ENCODE data around the gene CTAGE9.

The CTAGE9 gene

DNA sequence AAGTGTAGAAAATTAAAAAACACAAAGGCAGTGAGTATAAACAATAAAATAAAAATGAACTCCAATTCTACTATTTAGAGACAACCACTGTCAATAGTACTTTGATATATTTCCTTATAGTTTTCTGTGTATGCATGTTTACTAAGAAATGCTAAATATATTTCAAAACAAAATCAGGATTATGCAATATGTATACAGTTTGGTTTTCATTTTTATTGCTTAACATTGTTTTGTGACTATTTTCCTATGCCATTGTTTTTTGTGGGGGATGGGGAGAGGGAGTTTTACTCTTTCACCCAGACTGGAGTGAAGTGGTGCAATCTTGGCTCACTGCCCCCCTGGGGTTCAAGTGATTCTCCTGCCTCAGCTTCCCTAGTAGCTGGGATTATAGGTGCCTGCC lies 29.2 kb downstream of the CTAGE9 start:
- no peak for DNase-seq (ENCODE audit: extremely low spot score)
- ChIA-PET CTCF (no interaction called here), POLR2A (no interaction called here)
- TF ChIP-seq TARDBP (IDR thresholded peaks at IDR 0.05): no peak
- TF ChIP-seq, protein P1, sequence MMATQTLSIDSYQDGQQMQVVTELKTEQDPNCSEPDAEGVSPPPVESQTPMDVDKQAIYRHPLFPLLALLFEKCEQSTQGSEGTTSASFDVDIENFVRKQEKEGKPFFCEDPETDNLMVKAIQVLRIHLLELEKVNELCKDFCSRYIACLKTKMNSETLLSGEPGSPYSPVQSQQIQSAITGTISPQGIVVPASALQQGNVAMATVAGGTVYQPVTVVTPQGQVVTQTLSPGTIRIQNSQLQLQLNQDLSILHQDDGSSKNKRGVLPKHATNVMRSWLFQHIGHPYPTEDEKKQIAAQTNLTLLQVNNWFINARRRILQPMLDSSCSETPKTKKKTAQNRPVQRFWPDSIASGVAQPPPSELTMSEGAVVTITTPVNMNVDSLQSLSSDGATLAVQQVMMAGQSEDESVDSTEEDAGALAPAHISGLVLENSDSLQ (IDR thresholded peaks at IDR 0.05): no peak
- TF ChIP-seq FOXM1 (IDR thresholded peaks at IDR 0.05; ENCODE audit: borderline replicate concordance): no peak
- TF ChIP-seq L3MBTL2 (conservative IDR thresholded peaks at IDR 0.05): no peak
- no peak for TF ChIP-seq FOXK2 (IDR thresholded peaks at IDR 0.05)
- no peak for TF ChIP-seq SP1 (IDR thresholded peaks at IDR 0.05)
- TF ChIP-seq ARNT (IDR thresholded peaks at IDR 0.05): no peak
- TF ChIP-seq FOXA1 (IDR thresholded peaks at IDR 0.05): no peak
- TF ChIP-seq NFRKB (IDR thresholded peaks at IDR 0.05): no peak
- TF ChIP-seq BHLHE40 (IDR thresholded peaks at IDR 0.05; ENCODE audit: borderline replicate concordance): no peak
- TF ChIP-seq SUZ12 (IDR thresholded peaks at IDR 0.05): no peak
- no peak for TF ChIP-seq ZNF384 (IDR thresholded peaks at IDR 0.05)
- no peak for TF ChIP-seq HDGF (IDR thresholded peaks at IDR 0.05; ENCODE audit: borderline replicate concordance)
- TF ChIP-seq ELF4 (IDR thresholded peaks at IDR 0.05): no peak
- no peak for TF ChIP-seq LEF1 (IDR thresholded peaks at IDR 0.05; ENCODE audit: borderline replicate concordance)
- no peak for TF ChIP-seq CTBP1 (IDR thresholded peaks at IDR 0.05; ENCODE audit: borderline replicate concordance)

DNA sequence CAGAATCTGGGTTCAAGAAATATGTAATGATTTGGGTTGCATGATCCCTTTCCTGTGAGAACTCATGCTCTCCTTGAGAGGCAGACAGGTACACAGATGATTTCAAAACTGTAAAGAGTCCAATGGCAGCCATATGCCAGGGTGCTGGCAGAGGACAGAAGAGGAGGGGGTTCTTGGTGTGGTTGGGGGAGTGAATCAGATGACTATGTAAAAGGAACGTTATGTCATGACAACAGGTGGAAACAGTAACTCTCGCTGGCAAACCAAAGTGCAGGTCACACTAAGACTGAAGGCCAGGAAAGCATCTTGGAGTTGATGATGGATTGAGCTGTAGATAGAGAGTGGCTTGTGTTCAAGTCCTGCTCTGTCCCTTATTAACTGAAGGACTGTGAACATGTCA lies 29.9 kb downstream of the CTAGE9 start:
- no peak for DNase-seq (ENCODE audit: extremely low spot score)
- ChIA-PET CTCF (no interaction called here), POLR2A (no interaction called here)
- TF ChIP-seq FOXM1 (IDR thresholded peaks at IDR 0.05; ENCODE audit: borderline replicate concordance) (no peak), FOXK2 (IDR thresholded peaks at IDR 0.05) (no peak), TARDBP (IDR thresholded peaks at IDR 0.05) (no peak), SUZ12 (IDR thresholded peaks at IDR 0.05) (no peak), LEF1 (IDR thresholded peaks at IDR 0.05; ENCODE audit: borderline replicate concordance) (no peak), ZNF384 (IDR thresholded peaks at IDR 0.05) (no peak), CTBP1 (IDR thresholded peaks at IDR 0.05; ENCODE audit: borderline replicate concordance) (no peak), ARNT (IDR thresholded peaks at IDR 0.05) (no peak), NFRKB (IDR thresholded peaks at IDR 0.05) (no peak), SP1 (IDR thresholded peaks at IDR 0.05) (no peak), FOXA1 (IDR thresholded peaks at IDR 0.05) (no peak)

DNA sequence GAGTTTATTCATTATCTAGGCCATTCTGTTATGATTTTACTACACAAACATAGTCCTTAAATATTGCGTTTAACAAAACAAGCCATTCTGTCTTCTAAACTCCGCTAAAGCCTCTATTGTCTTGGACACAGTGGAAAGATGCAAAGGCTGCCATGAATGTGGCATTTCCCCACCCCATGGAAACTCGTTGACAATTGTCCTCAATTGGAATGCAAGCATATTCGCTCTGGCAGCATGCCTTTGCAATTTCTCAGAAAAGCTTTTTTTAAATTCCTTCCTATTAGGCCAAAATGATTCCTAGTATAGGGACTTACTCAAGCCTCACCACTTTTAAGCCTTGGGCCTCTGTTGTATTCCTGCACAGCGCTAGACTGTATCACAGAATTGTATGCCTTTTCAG lies 32.4 kb downstream of the CTAGE9 start:
- ChIA-PET CTCF (no interaction called here), POLR2A (no interaction called here)
- TF ChIP-seq HDGF (IDR thresholded peaks at IDR 0.05; ENCODE audit: borderline replicate concordance) (no peak), FOXK2 (IDR thresholded peaks at IDR 0.05) (no peak), FOXM1 (IDR thresholded peaks at IDR 0.05; ENCODE audit: borderline replicate concordance) (no peak), ZNF384 (IDR thresholded peaks at IDR 0.05) (no peak), SUZ12 (IDR thresholded peaks at IDR 0.05) (no peak), CTBP1 (IDR thresholded peaks at IDR 0.05; ENCODE audit: borderline replicate concordance) (no peak), LEF1 (IDR thresholded peaks at IDR 0.05; ENCODE audit: borderline replicate concordance) (no peak), ELF4 (IDR thresholded peaks at IDR 0.05) (no peak)
- no peak for DNase-seq (ENCODE audit: extremely low spot score)

DNA sequence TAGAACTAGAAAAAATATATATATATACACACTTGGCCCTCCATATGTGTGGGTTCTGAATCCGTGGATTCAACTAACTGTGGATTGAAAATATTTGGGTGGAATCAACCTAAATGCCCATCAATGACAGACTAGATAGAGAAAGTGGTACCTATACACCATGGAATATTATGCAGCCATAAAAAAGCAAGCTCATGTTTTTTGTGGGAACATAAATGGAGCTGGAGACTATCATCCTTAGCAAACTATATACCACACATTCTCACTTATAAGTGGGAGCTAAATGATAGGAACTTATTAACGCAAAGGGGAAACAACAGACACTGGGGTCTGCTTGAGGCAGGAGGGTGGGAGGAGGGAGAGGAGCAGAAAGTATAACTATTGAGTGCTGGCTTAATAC lies 37.6 kb downstream of the CTAGE9 start:
- TF ChIP-seq BHLHE40 (IDR thresholded peaks at IDR 0.05; ENCODE audit: borderline replicate concordance) (no peak), L3MBTL2 (conservative IDR thresholded peaks at IDR 0.05) (no peak), SUZ12 (IDR thresholded peaks at IDR 0.05) (no peak), LEF1 (IDR thresholded peaks at IDR 0.05; ENCODE audit: borderline replicate concordance) (no peak), FOXM1 (IDR thresholded peaks at IDR 0.05; ENCODE audit: borderline replicate concordance) (no peak), TARDBP (IDR thresholded peaks at IDR 0.05) (no peak)
- TF ChIP-seq, protein P1 (IDR thresholded peaks at IDR 0.05): no peak
- ChIA-PET POLR2A (no interaction called here), CTCF (no interaction called here)
- DNase-seq (ENCODE audit: extremely low spot score): no peak

DNA sequence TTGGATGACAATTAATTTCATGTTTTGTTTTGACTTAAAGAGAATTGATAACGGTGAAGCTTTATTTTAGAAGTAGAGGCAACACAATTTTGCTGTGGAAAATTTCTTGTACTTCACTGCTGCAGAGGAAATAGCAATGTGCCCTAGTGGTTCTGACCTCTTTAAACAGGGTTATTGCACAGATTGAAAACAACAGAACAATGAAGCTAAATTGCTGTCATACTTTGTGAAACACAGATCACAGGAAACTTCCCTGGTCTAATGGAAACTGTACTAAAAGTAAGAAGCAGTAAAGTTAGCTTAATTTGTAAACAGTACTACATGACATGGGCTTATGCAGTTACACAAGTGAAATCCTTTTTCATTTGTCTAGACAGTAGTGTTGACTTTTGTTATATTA lies 40.9 kb downstream of the CTAGE9 start:
- POLR2A ChIA-PET: no interaction called here
- CTCF ChIA-PET: interaction anchor here (0.7 kb wide), 1 partner anchor 25 kb away, joined by 4 read pairs; no protein-coding TSS in a partner anchor
- TF ChIP-seq ARNT (IDR thresholded peaks at IDR 0.05): no peak
- TF ChIP-seq CTBP1 (IDR thresholded peaks at IDR 0.05; ENCODE audit: borderline replicate concordance): no peak
- no peak for TF ChIP-seq SP1 (IDR thresholded peaks at IDR 0.05)
- TF ChIP-seq L3MBTL2 (conservative IDR thresholded peaks at IDR 0.05): no peak
- TF ChIP-seq, protein P1 (IDR thresholded peaks at IDR 0.05): no peak
- no peak for TF ChIP-seq SUZ12 (IDR thresholded peaks at IDR 0.05)
- TF ChIP-seq ELF4 (IDR thresholded peaks at IDR 0.05): no peak
- TF ChIP-seq LEF1 (IDR thresholded peaks at IDR 0.05; ENCODE audit: borderline replicate concordance): no peak
- no peak for TF ChIP-seq NFRKB (IDR thresholded peaks at IDR 0.05)
- TF ChIP-seq TARDBP (IDR thresholded peaks at IDR 0.05): no peak
- TF ChIP-seq FOXA1 (IDR thresholded peaks at IDR 0.05): no peak
- TF ChIP-seq FOXK2 (IDR thresholded peaks at IDR 0.05): no peak
- TF ChIP-seq HDGF (IDR thresholded peaks at IDR 0.05; ENCODE audit: borderline replicate concordance): no peak
- TF ChIP-seq FOXM1 (IDR thresholded peaks at IDR 0.05; ENCODE audit: borderline replicate concordance): no peak
- TF ChIP-seq BHLHE40 (IDR thresholded peaks at IDR 0.05; ENCODE audit: borderline replicate concordance): no peak

DNA sequence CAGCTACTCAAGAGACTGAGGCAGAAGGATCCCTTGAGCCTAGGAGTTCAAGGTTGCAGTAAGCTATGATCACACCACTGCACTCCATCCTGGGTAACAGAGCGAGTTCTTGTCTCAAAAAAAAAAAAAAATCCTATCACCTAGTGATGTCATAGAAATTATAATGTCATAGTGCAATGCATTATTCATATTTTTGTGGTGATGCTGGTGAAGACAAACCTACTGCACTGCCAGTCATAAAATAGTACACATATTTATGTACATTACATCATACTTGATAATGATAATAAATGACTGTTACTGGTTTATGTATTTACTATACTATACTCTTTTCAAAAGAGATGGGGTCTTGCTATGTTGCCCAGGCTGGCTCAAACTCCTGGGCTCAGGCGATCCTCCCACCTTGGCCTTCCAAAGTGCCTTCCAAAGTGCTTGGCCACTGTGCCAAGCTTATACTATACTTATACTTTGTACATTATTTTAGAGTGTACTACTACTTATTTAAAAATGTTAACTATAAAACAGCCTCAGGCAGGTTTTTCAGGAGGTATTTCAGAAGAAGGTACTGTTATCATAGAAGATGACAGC lies 47.1 kb downstream of the CTAGE9 start:
- ChIA-PET POLR2A (no interaction called here), CTCF (no interaction called here)
- DNase-seq (ENCODE audit: extremely low spot score): no peak
- TF ChIP-seq FOXM1 (IDR thresholded peaks at IDR 0.05; ENCODE audit: borderline replicate concordance): no peak
- TF ChIP-seq BHLHE40 (IDR thresholded peaks at IDR 0.05; ENCODE audit: borderline replicate concordance): no peak
- TF ChIP-seq, protein P1 (IDR thresholded peaks at IDR 0.05): no peak
- no peak for TF ChIP-seq FOXK2 (IDR thresholded peaks at IDR 0.05)
- TF ChIP-seq L3MBTL2 (conservative IDR thresholded peaks at IDR 0.05): no peak
- no peak for TF ChIP-seq TARDBP (IDR thresholded peaks at IDR 0.05)
- no peak for TF ChIP-seq ELF4 (IDR thresholded peaks at IDR 0.05)
- TF ChIP-seq ARNT (IDR thresholded peaks at IDR 0.05): no peak
- TF ChIP-seq NFRKB (IDR thresholded peaks at IDR 0.05): no peak
- no peak for TF ChIP-seq HDGF (IDR thresholded peaks at IDR 0.05; ENCODE audit: borderline replicate concordance)

More for the DNA sequence above, 40.9 kb downstream of the CTAGE9 start:
- no peak for DNase-seq (ENCODE audit: extremely low spot score)
